GM19397 (cell line): ENCODE results near the gene TIAL1.
A peak's percentile ranks its signal among the peaks of the same experiment; 100 is the strongest.
"Not testable (repeated sequence)": the region's sequence is repeated elsewhere in the genome, so short reads cannot be mapped to it uniquely, and the experiment has no call there.

Experiments used
- ATAC-seq: cut with Tn5 transposase; IDR thresholded peaks from one replicate; pipeline ENCODE4 v1.9.1; 2021; ENCODE audit warnings: mild to moderate bottlenecking, moderate library complexity; ENCODE audit not compliant: unreplicated experiment

The TIAL1 gene

GRCh38 chr10:119614686-119615085 lies 17.9 kb upstream of the TIAL1 start:
- ATAC-seq: no peak

- no peak for ATAC-seq
These were observed 17.0 kb upstream of the TIAL1 start for GRCh38 chr10:119613741-119614140.

- ATAC-seq: no peak
These were observed 14.7 kb upstream of the TIAL1 start for GRCh38 chr10:119611433-119611832.

- ATAC-seq: no peak
These were observed 12.8 kb upstream of the TIAL1 start for GRCh38 chr10:119609516-119609915.

- ATAC-seq: no peak
These were observed 11.8 kb upstream of the TIAL1 start for GRCh38 chr10:119608316-119609155.

- ATAC-seq: no peak
These were observed 7.7 kb upstream of the TIAL1 start for GRCh38 chr10:119604468-119604867.

- no peak for ATAC-seq
These were observed 5.7 kb upstream of the TIAL1 start for GRCh38 chr10:119602241-119603095.

GRCh38 chr10:119598397-119598796 lies 1.6 kb upstream of the TIAL1 start:
- ATAC-seq: no peak

GRCh38 chr10:119597405-119598186 lies 832 bp upstream of the TIAL1 start:
- ATAC-seq: no peak

- peak; percentile 8 for ATAC-seq
These were observed 868 bp downstream of the TIAL1 start for GRCh38 chr10:119595676-119596515.

GRCh38 chr10:119595134-119595675 lies 1.6 kb downstream of the TIAL1 start:
- no peak for ATAC-seq

GRCh38 chr10:119588071-119588470 lies 8.7 kb downstream of the TIAL1 start:
- no peak for ATAC-seq

- no peak for ATAC-seq
These were observed 18.4 kb downstream of the TIAL1 start for GRCh38 chr10:119578355-119578754.

- ATAC-seq: no peak
These were observed 20.8 kb downstream of the TIAL1 start for GRCh38 chr10:119575991-119576390.

- no peak for ATAC-seq
These were observed 21.3 kb downstream of the TIAL1 start for GRCh38 chr10:119575506-119575905.

GRCh38 chr10:119567978-119568377 lies 28.8 kb downstream of the TIAL1 start:
- no peak for ATAC-seq

- ATAC-seq: no peak
These were observed 34.7 kb downstream of the TIAL1 start for GRCh38 chr10:119562097-119562496.

GRCh38 chr10:119559511-119559910 lies 37.3 kb downstream of the TIAL1 start:
- ATAC-seq: not testable (repeated sequence)

- not testable (repeated sequence) for ATAC-seq
These were observed 40.7 kb downstream of the TIAL1 start for GRCh38 chr10:119556081-119556480.
